DMS 273 (cell line): ENCODE measurements around the gene NAP1L3.

ENCODE experiments used
- DNase-seq: peaks from one replicate; lab custom pipeline; 2025; ENCODE audit not compliant: unreplicated experiment; lab: John Stamatoyannopoulos, UW

NAP1L3 gene

GRCh38 chrX:93673056-93673868, at the start of gene NAP1L3:
Gene NAP1L3 (minus strand): TSS chrX:93673578. CDS start chrX:93673304, 274 bp downstream.
- DNase-seq, result peak; percentile 90

GRCh38 chrX:93711076-93711475, 37.7 kb upstream of the NAP1L3 start:
- DNase-seq, result no peak

- DNase-seq, result no peak
Observed at GRCh38 chrX:93703701-93704100, 30.3 kb upstream of the NAP1L3 start.

- DNase-seq, result no peak
Observed at GRCh38 chrX:93695981-93696380, 22.6 kb upstream of the NAP1L3 start.

GRCh38 chrX:93673869-93674271, 492 bp upstream of the NAP1L3 start, which contains the start of gene FAM133A:
Gene FAM133A (plus strand): TSS chrX:93674206. CDS start chrX:93709420, 35,214 bp downstream.
- DNase-seq, result peak; percentile 68

GRCh38 chrX:93660575-93660974, 12.8 kb downstream of the NAP1L3 start:
- DNase-seq, result no peak

GRCh38 chrX:93649381-93649780, 24.0 kb downstream of the NAP1L3 start:
- no peak for DNase-seq

GRCh38 chrX:93637591-93637990, 35.8 kb downstream of the NAP1L3 start:
- no peak for DNase-seq
